Endometrial microvascular endothelial cells (primary cell): Measurements from ENCODE around the gene ABCA12. TPM values are rescaled to one million over a fixed set of nuclear protein-coding genes. Genes with fewer than 3 reads are reported as not detected.

Experiments
- total RNA-seq: library from RNA; depleted of rRNA; stranded (reverse); fragments of >200 nt; gene quantifications from one replicate; pipeline ENCODE4 v1.2.3, GENCODE V29; 2015; ENCODE audit errors: inconsistent ontology term

The ABCA12 gene
- total RNA-seq, 1 donor from 2014 or later = not detected

Other genes starting within 250 kb of the ABCA12 start
- 36.2 TPM for gene ATIC, start 173.4 kb upstream of the ABCA12 start, total RNA-seq